ENCODE results near the gene ZNF276.
"Not testable (repeated sequence)": the region's sequence is repeated elsewhere in the genome, so short reads cannot be mapped to it uniquely, and the experiment has no call there.

ZNF276 gene

GRCh38 chr16:89733792-89734191 is 12.5 kb downstream of the ZNF276 start:
- no peak for DNase-seq (ENCODE audit: low read depth in 2 of 2, low spot score in 1 of 2)

- no peak for DNase-seq (ENCODE audit: low read depth in 2 of 2, low spot score in 1 of 2)
Observed at GRCh38 chr16:89736554-89736953, 15.2 kb downstream of the ZNF276 start.

DNA sequence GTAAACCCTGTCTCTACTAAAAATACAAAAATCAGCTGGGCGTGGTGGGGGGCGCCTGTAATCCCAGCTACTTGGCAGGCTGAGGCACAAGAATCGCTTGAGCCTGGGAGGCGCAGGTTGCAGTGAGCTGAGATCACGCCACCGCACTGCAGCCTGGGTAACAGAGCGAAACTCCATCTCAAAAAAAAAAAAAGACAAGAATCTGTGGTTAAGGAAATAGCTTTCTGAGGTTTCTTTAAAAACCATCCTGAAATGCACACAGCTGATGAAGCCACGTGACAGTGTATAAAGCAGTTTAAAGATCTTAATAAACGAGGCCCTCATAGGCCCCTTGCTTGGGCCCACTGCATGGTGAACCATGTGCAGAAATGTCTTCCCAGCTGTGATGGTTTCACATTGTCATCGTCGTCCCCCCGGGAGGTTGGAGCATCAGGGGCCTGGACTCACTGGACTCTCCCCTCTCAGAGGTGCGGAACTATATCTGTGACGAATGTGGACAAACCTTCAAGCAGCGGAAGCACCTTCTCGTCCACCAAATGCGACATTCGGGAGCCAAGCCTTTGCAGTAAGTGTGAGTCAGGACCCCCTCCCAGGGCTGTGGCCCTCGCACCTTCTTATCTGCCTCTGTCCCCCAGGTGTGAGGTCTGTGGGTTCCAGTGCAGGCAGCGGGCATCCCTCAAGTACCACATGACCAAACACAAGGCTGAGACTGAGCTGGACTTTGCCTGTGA is 16.2 kb downstream of the ZNF276 start:
- DNase-seq (ENCODE audit: low read depth in 2 of 2, low spot score in 1 of 2): no peak

DNA sequence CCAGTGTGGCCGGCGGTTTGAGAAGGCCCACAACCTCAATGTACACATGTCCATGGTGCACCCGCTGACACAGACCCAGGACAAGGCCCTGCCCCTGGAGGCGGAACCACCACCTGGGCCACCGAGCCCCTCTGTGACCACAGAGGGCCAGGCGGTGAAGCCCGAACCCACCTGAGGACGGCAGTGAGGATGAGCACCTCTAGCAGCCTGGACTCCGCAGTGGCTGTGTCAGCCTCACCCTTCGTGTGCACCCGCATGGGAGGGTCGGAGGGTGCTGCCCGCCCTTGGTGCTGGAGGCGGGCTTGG is 16.7 kb downstream of the ZNF276 start:
- no peak for DNase-seq (ENCODE audit: low read depth in 2 of 2, low spot score in 1 of 2)

GRCh38 chr16:89738538-89739317 is 17.4 kb downstream of the ZNF276 start:
- no peak for DNase-seq (ENCODE audit: low read depth in 2 of 2, low spot score in 1 of 2)

- DNase-seq (ENCODE audit: low read depth in 2 of 2, low spot score in 1 of 2): no peak
Observed at GRCh38 chr16:89739383-89739782, 18.0 kb downstream of the ZNF276 start.

- no peak for DNase-seq (ENCODE audit: low read depth in 2 of 2, low spot score in 1 of 2)
Observed at GRCh38 chr16:89741342-89742014, 20.1 kb downstream of the ZNF276 start.

DNA sequence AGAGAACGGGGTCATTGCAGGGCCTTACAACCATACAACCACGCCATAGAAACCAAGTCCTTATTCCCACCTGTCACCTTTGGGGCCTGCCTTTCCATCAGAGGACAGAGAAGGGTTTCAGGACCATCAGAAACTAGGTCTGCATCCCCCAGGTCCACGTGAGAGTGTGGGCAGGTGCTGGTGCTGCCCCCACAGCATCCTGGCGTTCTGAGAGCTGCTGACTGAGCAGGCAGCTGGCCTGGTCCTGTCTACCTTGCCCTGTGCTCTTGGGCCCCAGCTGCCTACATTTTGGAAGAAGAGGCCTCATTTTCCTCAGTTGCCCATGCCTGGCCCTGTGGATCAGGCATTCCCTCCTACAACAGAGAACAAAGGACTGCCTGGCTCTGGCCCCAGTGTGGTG is 21.6 kb downstream of the ZNF276 start:
- DNase-seq (ENCODE audit: low read depth in 2 of 2, low spot score in 1 of 2): no peak

DNA sequence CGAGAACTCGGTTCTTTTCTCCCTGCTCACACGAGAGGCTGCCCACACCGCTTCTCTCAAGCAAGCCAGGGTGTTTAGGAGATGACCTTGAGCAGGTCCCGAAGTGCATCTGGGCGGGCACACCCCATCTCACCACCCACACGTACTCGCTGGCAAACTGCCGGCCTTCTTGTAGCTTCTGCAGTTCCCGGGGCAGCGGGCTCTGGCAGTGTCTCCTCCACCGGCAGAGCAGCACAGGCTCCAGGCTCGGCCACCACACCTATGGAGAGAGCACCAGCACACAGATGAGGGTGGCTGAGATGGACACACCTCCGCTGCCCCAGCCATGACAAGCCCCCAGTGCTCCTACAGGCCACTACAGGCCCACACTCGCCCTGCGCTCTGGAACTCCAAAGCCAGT is 23.5 kb downstream of the ZNF276 start:
- DNase-seq (ENCODE audit: low read depth in 2 of 2, low spot score in 1 of 2): no peak

DNA sequence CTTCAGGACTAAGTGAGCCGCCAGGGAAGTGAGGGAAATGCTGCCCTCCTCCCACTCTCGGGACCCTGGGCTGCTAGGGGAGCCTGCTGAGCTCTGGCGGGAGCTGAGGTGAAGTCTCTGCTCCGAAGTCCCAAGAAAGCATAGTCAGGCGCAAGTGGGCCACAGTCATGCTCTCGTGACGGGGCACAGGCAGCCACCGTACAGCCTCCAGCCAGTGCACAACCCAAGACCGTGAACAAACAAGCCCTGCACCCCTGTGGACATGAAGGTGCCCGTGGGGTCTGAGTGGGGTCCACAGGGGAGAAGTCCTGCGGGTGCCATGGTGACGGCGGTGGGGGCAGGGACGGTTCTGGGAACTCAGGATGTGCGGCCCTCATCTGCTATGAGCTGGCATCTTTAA is 24.7 kb downstream of the ZNF276 start:
- no peak for DNase-seq (ENCODE audit: low read depth in 2 of 2, low spot score in 1 of 2)

DNA sequence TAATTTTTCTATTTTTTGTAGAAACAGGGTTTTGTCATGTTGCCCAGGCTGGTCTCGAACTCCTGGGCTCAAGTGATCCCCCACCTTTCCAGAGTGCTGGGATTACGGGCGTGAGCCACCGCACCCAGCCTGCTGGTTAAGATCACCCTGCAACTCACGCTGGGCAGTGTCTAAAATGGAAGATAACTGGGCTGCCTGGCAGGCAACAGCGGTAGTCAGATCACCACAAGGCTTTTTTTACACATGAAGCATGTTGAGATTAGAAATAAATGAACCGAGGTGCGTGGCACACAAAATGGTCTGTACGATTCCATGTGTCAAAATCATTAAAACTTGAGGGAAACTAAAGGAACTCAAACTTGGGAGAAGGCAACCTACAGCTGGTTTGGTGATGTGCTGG is 26.7 kb downstream of the ZNF276 start:
- DNase-seq (ENCODE audit: low read depth in 2 of 2, low spot score in 1 of 2): no peak

- no peak for DNase-seq (ENCODE audit: low read depth in 2 of 2, low spot score in 1 of 2)
Observed at GRCh38 chr16:89748921-89749320, 27.6 kb downstream of the ZNF276 start.

DNA sequence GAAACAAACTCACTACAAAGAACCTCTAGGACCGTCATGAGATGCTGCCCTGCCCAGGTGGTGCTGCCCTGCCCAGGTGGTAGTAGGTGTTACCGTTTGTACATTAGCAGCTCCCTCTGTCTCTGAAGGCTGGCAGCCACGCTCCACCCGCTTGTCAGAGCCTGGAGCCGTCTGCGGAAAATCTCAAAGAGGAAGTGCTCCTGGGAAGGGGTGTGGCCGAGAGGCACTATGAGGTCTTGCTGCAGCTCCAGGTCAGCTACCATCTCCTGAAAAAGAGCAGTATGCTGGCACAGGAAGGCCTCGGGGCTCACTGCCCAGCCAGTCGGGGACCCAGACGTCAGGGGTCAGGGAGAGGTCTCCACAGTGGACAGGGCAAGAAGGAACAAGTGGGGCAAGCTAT is 28.3 kb downstream of the ZNF276 start:
- no peak for DNase-seq (ENCODE audit: low read depth in 2 of 2, low spot score in 1 of 2)

DNA sequence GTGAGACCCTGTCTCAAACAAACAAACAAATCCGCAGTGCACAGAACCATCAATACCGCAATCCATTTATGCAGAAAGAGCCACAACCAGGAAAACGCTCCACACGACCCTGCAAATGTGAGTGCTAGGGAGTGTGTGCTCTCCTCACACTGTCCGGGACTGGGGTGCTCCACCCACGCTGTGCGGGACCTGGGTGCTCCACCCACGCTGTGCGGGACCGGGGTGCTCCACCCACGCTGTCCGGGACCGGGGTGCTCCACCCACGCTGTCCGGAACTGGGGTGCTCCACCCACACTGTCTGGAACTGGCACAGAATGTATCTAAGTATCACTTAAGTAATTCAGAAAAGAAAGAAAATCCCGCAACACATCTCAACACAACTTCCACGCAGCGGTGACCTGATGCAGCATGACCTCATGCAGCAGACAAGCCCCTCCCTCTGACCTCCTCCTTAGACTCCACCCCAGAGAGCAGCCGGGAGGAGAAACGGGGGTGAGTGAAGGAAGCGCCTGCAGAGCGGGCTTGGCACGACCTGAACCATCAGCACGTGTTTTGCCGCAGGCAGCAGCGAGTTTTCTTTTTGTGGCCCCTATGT is 38.5 kb downstream of the ZNF276 start:
- DNase-seq (ENCODE audit: low read depth in 2 of 2, low spot score in 1 of 2): no peak

GRCh38 chr16:89761304-89761922 is 40.1 kb downstream of the ZNF276 start:
- no peak for DNase-seq (ENCODE audit: low read depth in 2 of 2, low spot score in 1 of 2)

- DNase-seq (ENCODE audit: low read depth in 2 of 2, low spot score in 1 of 2): peak; percentile 20 to 21
Observed at GRCh38 chr16:89764711-89765201, 43.4 kb downstream of the ZNF276 start.

DNA sequence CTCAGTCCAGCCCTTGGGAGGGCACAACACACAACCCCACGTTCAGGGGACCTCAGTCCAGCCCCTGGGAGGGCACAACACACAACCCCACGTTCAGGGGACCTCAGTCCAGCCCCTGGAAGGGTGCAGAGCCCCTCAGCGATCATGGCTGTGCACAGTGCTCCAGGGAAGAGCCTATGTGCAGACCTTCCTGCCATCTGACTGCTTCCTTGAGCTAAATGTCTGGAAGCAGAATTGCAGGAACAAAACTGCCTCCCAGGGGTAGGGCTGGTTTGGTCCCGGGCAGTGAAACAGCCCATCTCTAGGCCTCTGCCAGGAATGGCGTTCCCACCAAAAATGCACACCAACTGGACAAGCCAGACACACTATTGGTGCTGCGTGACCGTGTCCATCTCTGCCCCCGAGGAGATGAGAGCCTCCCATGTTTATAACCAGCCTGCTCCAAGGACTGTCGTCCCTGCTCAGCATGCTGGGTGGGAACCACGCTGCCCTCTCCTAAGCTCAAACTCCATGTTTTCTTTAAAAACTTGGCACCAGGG is 44.0 kb downstream of the ZNF276 start:
- DNase-seq (ENCODE audit: low read depth in 2 of 2, low spot score in 1 of 2): no peak

DNA sequence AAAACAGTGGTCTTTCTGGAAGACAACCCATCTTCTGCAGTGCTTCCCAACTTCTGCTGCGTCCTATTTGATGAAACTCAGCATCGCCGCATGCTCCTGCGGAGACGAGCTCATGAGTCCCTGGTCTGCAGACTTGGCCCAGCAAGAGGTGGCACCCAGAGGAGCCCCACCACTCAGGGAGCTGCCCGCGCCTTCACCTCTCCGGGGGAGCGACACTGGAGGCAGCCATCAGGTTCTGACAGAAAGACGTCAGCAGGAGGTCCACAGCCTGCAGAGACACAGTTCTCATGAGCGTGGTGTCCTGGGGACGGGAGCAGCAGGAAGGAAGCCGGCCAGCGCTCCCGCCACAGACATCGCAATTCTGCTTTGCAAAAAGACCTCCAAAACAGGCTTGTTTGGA is 49.0 kb downstream of the ZNF276 start:
- DNase-seq (ENCODE audit: low read depth in 2 of 2, low spot score in 1 of 2): no peak

DNA sequence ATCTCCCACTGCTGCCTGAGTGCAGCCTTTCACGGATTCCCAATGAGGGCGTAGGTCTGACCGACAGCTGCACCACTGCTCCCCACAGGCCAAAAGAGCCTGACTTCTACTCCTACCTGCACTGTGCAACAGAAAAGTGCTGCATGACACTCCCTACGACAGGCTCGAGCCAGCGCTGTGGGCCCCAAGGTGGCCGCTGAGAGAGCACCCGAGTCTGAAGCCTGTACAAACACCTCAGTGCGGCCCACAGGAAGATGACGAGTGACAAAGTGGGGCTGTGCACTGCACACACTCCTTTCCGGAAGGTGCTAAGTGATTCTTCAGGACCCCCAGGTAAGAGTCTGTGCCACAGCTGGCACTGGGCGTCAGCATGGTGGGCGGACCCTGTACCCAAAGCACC is 53.9 kb downstream of the ZNF276 start:
- DNase-seq (ENCODE audit: low read depth in 2 of 2, low spot score in 1 of 2): no peak

- not testable (repeated sequence) for DNase-seq (ENCODE audit: low read depth in 2 of 2, low spot score in 1 of 2)
Observed at GRCh38 chr16:89778211-89778610, 56.9 kb downstream of the ZNF276 start.
